GM19328 (cell line): ENCODE data around the gene ANKRD34A.

Source experiments
- ATAC-seq: cut with Tn5 transposase; IDR thresholded peaks from one replicate; pipeline ENCODE4 v1.9.1; 2021; ENCODE audit warnings: mild to moderate bottlenecking, moderate library complexity; ENCODE audit not compliant: unreplicated experiment

The ANKRD34A gene

DNA sequence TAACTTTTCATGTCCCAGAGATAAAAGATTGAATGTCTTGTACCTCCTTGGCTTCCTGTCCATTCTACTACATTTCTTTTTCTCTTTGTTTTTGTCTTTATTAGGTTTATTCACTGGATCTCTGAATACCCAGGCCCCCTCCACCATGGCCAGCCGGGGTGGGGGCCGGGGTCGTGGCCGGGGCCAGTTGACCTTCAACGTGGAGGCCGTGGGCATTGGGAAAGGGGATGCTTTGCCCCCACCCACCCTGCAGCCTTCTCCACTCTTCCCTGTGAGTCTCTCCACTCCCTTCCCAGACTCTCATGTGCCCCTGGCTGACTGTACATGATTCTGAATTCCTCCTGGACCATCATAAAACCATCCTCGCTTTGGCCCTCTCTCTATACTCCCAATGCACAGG is 10.3 kb upstream of the ANKRD34A start:
- ATAC-seq = no peak

- ATAC-seq = no peak
These were observed 8.2 kb upstream of the ANKRD34A start for GRCh38 chr1:145972580-145972979.

DNA sequence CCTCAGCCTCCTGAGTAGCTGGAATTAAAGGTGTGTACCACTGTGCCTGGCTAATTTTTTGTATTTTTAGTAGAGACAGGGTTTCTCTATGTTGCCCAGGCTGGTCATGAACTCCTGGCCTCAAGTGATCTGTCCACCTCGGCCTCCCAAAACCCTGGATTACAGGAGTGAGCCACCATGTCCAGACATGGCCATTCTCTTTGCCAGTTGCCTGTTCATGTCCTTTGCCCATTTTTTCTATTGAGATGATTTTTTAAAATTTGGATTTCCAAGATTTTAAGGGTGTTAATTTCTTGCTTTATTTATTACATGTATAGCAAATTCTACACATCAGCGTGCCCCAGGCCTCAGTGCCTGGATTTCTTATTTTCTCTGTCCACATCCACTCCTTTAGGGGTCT is 2.9 kb upstream of the ANKRD34A start:
- no peak for ATAC-seq

DNA sequence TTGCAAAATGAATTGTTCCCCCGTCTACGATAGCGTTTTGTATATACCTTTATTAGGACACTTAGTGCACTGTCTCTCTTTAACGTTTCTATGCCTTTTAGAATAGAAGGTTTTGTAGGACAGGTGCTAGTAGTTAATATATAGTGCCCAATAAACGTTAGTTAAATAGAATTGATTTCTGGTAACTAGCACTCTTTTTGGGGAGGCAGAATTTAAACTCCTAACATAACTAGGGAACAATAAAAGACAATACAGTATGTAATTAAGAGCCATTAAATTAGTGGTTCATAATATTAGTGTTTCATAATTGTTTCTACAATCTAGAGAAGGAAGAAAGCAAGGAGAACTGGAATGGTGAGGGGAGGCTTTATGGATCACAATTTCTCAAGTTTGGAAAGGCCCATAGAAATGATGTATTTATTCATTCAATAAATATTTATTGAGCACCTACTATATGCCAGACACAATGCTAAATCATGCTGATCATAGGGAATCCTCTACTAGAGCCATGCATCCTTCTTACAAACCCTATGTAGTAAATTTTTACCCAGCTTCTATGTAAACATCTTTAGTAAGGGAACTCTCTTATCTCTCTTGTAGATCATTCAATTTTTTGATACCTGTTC is 857 bp upstream of the ANKRD34A start:
- ATAC-seq = no peak

DNA sequence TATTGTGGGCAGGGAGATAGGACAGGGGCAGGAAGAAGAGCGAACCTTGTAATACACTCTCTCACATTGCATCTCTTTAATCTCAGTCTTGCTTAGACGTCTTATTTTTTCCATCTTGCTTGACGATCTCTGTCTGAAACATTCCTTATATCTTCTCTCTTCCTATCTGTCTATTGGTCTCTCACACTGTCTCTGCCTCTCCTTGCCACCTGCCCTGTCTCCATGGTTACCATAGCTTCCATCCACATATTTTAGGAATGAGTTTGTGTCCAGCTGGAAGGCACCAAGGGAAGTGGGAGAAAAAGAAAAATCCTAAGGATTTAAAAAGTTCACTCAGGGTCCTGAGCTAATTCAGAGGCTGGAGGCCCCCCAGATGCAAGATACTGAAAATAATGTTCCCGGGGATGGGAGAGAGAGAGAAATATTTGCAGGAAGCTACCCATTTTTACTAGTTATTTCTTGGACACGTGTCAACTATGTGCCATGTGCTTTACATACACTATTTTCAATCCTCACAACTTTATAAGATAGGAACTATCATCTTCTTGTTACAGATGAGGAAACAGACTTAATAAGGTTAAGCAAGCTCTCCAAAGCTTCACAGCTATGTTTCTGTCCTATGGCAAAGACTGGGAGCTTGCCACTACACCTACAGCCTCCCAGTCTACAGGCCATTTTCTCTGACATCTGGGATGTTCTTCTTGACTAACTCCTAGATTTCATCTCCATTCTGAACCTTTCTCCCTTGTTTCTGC is 933 bp downstream of the ANKRD34A start:
- no peak for ATAC-seq

DNA sequence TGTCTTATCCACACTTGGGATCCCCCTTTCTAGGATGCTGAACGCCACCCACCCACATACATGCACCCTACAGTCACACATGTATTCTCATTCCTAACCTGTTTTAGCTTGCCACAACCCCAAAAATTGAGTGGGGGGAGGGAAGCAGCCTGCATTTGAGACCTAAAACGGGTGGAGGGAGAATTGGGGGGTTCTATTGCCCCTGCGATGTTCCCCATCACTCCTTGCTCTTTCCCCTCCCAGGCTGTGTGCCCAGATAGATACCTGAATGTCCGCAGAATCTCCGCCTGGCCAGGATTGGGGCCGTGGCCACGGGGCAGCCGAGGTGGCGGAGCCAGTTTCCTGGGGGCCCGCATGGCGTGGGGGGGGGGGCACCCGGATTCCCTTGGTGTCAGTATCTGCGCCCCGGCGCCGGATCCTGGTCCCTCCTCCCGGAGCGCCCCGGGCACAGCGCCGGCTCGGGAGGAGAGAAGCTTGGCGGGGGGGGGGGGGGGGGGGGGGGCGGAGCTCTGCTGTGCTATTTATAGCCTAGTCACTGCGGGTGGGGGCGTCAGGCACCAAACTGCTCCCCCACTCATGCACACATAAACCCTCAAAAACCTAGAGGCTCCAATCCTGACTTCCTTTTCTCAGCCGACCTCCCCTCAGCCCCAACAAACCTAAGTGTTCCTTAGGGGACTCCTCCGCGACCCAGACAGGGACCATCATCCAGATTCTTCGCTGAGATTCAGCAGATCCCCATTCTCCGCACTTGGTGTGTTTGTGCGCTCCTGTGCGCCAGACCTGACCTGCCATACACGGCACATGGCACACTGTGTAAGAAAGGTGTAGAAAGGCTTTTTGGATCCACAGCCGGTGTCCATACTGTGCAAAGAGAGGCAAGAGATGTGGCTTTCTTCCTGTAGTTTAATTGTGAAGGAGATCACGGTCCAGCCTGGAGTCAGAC is 1.9 kb downstream of the ANKRD34A start:
- no peak for ATAC-seq

- no peak for ATAC-seq
These were observed 2.8 kb downstream of the ANKRD34A start for GRCh38 chr1:145961425-145962156.

GRCh38 chr1:145961109-145961424 is 3.3 kb downstream of the ANKRD34A start:
- no peak for ATAC-seq

DNA sequence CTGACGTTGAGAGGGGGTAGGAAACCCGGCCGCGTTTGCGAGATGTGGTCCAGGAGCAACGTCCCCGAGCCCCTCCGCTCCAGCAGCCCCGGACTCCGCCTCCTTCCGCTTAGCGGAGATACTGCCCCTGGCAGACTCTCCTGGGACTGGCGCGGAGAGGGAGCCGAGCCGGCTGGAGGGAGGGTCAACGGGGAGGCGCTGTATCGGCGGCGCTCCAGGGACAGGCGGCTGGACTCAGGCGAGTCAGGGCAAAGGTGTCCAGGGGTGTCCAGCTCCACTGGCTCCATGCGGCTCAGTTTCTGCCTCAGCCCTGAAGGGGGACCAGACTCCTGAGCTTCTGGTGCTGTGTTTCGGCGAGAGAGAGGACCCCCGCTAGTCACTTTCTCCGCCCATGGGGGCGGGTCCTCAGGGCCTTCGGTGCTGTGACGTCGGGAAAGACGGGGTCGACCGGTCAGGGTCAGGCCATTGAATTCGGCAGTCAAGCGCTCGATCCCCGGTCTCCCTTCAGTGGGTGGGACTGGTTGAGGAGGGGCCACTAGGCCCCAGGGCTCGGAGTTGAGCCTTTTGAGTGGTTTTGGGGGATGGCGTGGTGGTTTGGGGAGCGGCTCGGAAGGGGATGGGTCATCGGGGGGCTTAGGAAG is 3.8 kb downstream of the ANKRD34A start:
- ATAC-seq = no peak

- no peak for ATAC-seq
These were observed 4.4 kb downstream of the ANKRD34A start for GRCh38 chr1:145959957-145960467.

DNA sequence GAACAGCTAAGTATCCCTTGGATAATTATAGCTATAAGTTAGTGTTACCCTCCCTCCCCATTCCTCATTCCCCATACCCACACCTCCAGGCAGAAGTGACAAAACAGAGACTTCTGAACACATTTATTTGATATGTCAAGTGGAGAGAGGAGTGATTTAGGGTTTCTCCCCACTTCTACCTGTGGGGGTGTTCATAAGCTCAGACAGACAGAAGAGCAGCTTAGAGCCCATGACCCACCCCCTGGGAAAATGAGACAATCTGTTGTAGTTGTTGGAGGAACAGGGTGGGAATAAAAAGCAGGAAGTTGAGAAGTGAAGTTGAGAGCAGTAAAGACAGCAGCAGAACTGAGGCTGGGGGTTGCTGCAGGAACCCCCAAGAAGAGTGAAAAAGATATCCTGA is 5.0 kb downstream of the ANKRD34A start:
- no peak for ATAC-seq

GRCh38 chr1:145958734-145959133 is 5.6 kb downstream of the ANKRD34A start:
- ATAC-seq = no peak

- peak; percentile 86 for ATAC-seq
These were observed 6.7 kb downstream of the ANKRD34A start, which contains the start of gene LIX1L for GRCh38 chr1:145957443-145958319. TSS of gene LIX1L (minus strand) at chr1:145958017. CDS start at chr1:145957927, 90 bp downstream.

- no peak for ATAC-seq
These were observed 7.5 kb downstream of the ANKRD34A start for GRCh38 chr1:145956781-145957442.

GRCh38 chr1:145956361-145956760 is 8.0 kb downstream of the ANKRD34A start:
- no peak for ATAC-seq

DNA sequence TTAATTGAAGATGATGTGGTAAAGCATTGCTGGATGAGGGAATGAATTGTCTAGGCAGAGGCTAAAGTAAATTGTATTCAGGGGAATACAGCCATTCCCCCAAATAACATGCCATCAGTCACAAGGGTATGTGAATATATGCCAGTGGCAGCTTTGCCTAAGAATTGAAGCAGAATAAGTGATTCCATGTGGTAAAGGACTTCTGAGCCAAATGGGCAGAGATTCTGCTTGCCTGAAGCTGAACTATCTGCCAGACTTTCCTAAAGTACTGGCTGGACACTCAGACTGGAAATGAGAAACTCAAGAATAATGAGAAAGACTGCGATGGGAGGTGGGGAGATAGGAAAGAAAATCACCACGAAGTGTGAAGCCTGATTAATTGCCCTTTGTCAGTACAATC is 8.9 kb downstream of the ANKRD34A start:
- no peak for ATAC-seq

GRCh38 chr1:145953861-145954260 is 10.5 kb downstream of the ANKRD34A start:
- no peak for ATAC-seq

DNA sequence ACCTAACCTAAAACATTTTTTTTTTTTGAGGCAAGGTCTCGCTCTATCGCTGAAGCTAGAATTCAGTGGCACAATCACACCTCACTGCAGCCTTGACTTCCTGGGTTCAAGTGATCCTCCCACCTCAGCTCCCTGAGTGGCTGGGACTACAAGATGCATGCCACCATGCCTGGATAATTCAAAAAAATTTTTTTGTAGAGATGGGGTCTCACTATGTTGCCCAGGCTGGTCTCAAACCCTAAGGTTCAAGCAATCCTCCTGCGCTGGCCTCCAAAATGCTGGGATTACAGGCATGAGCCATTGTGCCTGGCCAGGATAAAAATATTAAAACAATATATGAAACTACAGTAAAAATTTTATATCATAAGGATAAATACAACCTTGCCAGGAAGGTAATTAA is 11.5 kb downstream of the ANKRD34A start:
- ATAC-seq = no peak

GRCh38 chr1:145951526-145951925 is 12.8 kb downstream of the ANKRD34A start:
- no peak for ATAC-seq
